ENCODE measurements around the gene ALCAM. TPM values are rescaled to one million over a fixed set of nuclear protein-coding genes. Genes with fewer than 3 reads are reported as not detected.

ALCAM gene
- total RNA-seq, 1 experiment from 2014 or later: 32.3 TPM

DNA sequence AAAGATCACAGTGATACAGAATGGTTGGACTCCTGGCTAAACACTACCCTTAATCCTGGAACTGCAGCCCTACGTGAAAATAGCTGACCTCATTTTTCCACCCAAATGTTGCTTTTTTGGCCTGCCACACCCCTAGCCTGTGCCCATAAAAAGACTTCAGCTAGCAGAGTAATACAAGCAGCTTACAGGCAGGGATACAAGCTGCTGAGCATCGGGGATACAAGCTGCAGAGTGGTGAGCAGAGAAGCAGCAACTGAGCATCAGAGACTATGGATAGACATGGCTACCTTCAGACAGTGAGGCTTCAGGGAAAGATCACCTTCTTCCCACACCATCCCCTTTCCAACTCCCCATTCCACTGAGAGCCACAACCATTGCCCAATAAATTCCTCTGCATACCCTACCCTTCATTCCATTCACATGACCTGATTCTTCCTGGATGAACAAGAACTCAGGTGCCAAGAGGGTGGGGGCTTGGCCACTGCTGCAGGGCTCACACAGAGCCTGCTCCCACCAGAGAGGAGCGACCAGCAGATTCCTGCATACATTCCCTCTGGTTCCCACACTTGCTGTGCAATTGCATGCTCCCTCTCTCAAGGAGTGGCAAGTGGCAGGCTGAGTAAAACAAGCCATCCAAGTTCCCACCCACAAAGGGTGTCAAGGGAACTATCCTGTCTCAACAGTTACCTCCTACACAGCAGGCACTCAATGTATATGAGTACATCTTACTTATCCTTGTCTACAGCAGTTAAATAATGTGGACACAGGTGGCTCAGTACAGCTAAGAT lies 217.5 kb downstream of the ALCAM start:
- no peak for ATAC-seq
- Histone ChIP-seq H3K9me3 (ENCODE audit: control insufficient read depth, insufficient read depth, low read depth, low read length) (no peaks in the 10 kb centered on the region), H3K36me3 (ENCODE audit: control insufficient read depth, insufficient read depth, low read length) (no peaks in the 10 kb centered on the region), H3K27me3 (ENCODE audit: control insufficient read depth, insufficient read depth, low read length) (no peaks in the 10 kb centered on the region), H3K4me1 (ENCODE audit: control insufficient read depth, insufficient read depth, low read length) (no peaks in the 10 kb centered on the region), H3K27ac (ENCODE audit: low read length) (no peak overlapping the region), H3K4me3 (ENCODE audit: low read depth in 2 of 2, low read length in 2 of 2) (no peak overlapping the region)
- intact Hi-C loops (cut with micrococcal nuclease; ENCODE audit: unreplicated experiment) (no loop called here), in situ Hi-C loops (cut with HindIII; ENCODE audit: low pct_unique_long_range_greater_than_20kb, low sequenced_read_pairs) (no loop called here)
- DNase-seq (ENCODE audit: low read depth, low spot score): no peak
- POLR2A ChIA-PET: no interaction called here
- CTCF ChIA-PET: no interaction called here
- TF ChIP-seq SIN3A (IDR thresholded peaks at IDR 0.05; ENCODE audit: borderline replicate concordance, insufficient read depth, low read depth, low read length) (no peak), TCF7L2 (IDR thresholded peaks at IDR 0.05; ENCODE audit: low read depth, low read length) (no peak), POLR2AphosphoS5 (IDR thresholded peaks at IDR 0.05; ENCODE audit: low read depth, low read length) (no peak)
- TF ChIP-seq, protein P1, sequence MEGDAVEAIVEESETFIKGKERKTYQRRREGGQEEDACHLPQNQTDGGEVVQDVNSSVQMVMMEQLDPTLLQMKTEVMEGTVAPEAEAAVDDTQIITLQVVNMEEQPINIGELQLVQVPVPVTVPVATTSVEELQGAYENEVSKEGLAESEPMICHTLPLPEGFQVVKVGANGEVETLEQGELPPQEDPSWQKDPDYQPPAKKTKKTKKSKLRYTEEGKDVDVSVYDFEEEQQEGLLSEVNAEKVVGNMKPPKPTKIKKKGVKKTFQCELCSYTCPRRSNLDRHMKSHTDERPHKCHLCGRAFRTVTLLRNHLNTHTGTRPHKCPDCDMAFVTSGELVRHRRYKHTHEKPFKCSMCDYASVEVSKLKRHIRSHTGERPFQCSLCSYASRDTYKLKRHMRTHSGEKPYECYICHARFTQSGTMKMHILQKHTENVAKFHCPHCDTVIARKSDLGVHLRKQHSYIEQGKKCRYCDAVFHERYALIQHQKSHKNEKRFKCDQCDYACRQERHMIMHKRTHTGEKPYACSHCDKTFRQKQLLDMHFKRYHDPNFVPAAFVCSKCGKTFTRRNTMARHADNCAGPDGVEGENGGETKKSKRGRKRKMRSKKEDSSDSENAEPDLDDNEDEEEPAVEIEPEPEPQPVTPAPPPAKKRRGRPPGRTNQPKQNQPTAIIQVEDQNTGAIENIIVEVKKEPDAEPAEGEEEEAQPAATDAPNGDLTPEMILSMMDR (IDR thresholded peaks at IDR 0.05): no peak
- TF ChIP-seq, protein P2, sequence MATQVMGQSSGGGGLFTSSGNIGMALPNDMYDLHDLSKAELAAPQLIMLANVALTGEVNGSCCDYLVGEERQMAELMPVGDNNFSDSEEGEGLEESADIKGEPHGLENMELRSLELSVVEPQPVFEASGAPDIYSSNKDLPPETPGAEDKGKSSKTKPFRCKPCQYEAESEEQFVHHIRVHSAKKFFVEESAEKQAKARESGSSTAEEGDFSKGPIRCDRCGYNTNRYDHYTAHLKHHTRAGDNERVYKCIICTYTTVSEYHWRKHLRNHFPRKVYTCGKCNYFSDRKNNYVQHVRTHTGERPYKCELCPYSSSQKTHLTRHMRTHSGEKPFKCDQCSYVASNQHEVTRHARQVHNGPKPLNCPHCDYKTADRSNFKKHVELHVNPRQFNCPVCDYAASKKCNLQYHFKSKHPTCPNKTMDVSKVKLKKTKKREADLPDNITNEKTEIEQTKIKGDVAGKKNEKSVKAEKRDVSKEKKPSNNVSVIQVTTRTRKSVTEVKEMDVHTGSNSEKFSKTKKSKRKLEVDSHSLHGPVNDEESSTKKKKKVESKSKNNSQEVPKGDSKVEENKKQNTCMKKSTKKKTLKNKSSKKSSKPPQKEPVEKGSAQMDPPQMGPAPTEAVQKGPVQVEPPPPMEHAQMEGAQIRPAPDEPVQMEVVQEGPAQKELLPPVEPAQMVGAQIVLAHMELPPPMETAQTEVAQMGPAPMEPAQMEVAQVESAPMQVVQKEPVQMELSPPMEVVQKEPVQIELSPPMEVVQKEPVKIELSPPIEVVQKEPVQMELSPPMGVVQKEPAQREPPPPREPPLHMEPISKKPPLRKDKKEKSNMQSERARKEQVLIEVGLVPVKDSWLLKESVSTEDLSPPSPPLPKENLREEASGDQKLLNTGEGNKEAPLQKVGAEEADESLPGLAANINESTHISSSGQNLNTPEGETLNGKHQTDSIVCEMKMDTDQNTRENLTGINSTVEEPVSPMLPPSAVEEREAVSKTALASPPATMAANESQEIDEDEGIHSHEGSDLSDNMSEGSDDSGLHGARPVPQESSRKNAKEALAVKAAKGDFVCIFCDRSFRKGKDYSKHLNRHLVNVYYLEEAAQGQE (IDR thresholded peaks at IDR 0.05; ENCODE audit: insufficient read depth in 1 of 2, low read depth in 2 of 2, low read length in 1 of 2): no peak
- BruUV-seq (replicated peaks): no TSS peak

DNA sequence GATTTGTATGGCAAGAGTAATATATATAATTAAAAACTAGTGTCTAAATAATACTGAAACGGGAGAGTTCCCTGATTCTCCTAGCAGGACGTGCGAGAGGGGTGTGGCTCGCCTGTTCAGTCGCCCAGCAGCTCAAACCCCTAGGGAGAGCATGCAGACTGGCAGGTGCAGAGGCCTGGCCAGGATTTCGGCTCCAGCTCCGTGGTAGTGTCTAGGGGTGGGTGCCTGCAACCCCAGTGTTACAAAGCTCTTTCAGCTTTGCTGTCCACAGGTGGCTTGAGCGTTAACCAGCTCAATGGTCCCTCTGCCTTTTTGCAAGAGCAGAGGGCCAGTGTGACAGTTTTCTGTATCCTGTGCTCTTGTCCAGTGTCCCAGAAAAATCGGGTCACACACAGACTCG lies 226.6 kb downstream of the ALCAM start:
- Histone ChIP-seq H3K27ac (ENCODE audit: low read length) (no peak overlapping the region), H3K27me3 (ENCODE audit: control insufficient read depth, insufficient read depth, low read length) (no peaks in the 10 kb centered on the region), H3K36me3 (ENCODE audit: control insufficient read depth, insufficient read depth, low read length) (no peaks in the 10 kb centered on the region), H3K4me1 (ENCODE audit: control insufficient read depth, insufficient read depth, low read length) (no peaks in the 10 kb centered on the region), H3K4me3 (ENCODE audit: low read depth in 2 of 2, low read length in 2 of 2) (no peak overlapping the region), H3K9me3 (ENCODE audit: control insufficient read depth, insufficient read depth, low read depth, low read length) (no peaks in the 10 kb centered on the region)
- DNase-seq (ENCODE audit: low read depth, low spot score): no peak
- intact Hi-C loops (cut with micrococcal nuclease; ENCODE audit: unreplicated experiment) (no loop called here), in situ Hi-C loops (cut with HindIII; ENCODE audit: low pct_unique_long_range_greater_than_20kb, low sequenced_read_pairs) (no loop called here)
- ATAC-seq: no peak
- POLR2A ChIA-PET: no interaction called here
- CTCF ChIA-PET: no interaction called here
- BruUV-seq (replicated peaks): no TSS peak
- TF ChIP-seq SIN3A (IDR thresholded peaks at IDR 0.05; ENCODE audit: borderline replicate concordance, insufficient read depth, low read depth, low read length) (no peak), POLR2AphosphoS5 (IDR thresholded peaks at IDR 0.05; ENCODE audit: low read depth, low read length) (no peak), TCF7L2 (IDR thresholded peaks at IDR 0.05; ENCODE audit: low read depth, low read length) (no peak)
- TF ChIP-seq, protein P1 (IDR thresholded peaks at IDR 0.05): no peak
- TF ChIP-seq, protein P2 (IDR thresholded peaks at IDR 0.05; ENCODE audit: insufficient read depth in 1 of 2, low read depth in 2 of 2, low read length in 1 of 2): no peak

Measured in Panc1 (cell line).